ENCODE results near the gene GALNT17.
"Not testable (repeated sequence)": the region's sequence is repeated elsewhere in the genome, so short reads cannot be mapped to it uniquely, and the experiment has no call there.

- not testable (repeated sequence) for TF ChIP-seq CTCF (conservative IDR thresholded peaks at IDR 0.05; ENCODE audit: low read length); EZH2phosphoT487 (IDR thresholded peaks at IDR 0.05; ENCODE audit: borderline replicate concordance)
These were observed 80.5 kb downstream of the GALNT17 start for GRCh38 chr7:71212433-71212832.

Data from Loucy (cell line).